K562 (cell line): ENCODE data around the gene FKBP7. TPM values are rescaled to one million over a fixed set of nuclear protein-coding genes. Genes with fewer than 3 reads are reported as not detected.

Source experiments
- BRD9 ChIP-seq: fragments of 450-650 bp; IDR thresholded peaks from 2 replicates; pipeline ENCODE4 v1.6.1; 2018; ENCODE audit warnings: low read depth; ENCODE audit not compliant: partially characterized antibody
- FOXJ3 ChIP-seq: sonication (generic); formaldehyde crosslinking; IDR thresholded peaks from 2 replicates; pipeline ENCODE4 v1.4.0; 2020; ENCODE audit warnings: mild to moderate bottlenecking, missing genetic modification reagents
- HMBOX1 ChIP-seq: sonication (generic); IDR thresholded peaks from 2 replicates; pipeline ENCODE4 v1.6.1; 2016
- KDM1A ChIP-seq, 2 experiments: fragments of 450-650 bp; IDR thresholded peaks; 2 replicates each; pipeline ENCODE4 v1.6.1; 2016; ENCODE audit warnings: mild to moderate bottlenecking in 2 of 2
- MBD1 ChIP-seq: fragments of 250-450 bp; sonication (Bioruptor Pico); IDR thresholded peaks from 2 replicates; pipeline ENCODE4 v1.8.0; 2022; ENCODE audit warnings: inconsistent platforms
- NKRF ChIP-seq: fragments of 450-650 bp; IDR thresholded peaks from 2 replicates; pipeline ENCODE4 v1.6.1; 2016; ENCODE audit warnings: borderline replicate concordance
- NR2C1 ChIP-seq, 2 experiments: fragments of 450-650 bp; IDR thresholded peaks; 2 replicates each; pipeline ENCODE4 v1.6.1; 2017; ENCODE audit warnings: mild to moderate bottlenecking in 2 of 2, antibody characterized with exemption in 1 of 2, inconsistent platforms in 1 of 2, missing compliant biosample characterization in 1 of 2, missing genetic modification characterization in 1 of 2
- OTX1 ChIP-seq: fragments of 450-650 bp; formaldehyde crosslinking; IDR thresholded peaks from 2 replicates; pipeline ENCODE4 v1.4.0; 2022; ENCODE audit warnings: mild to moderate bottlenecking
- SIN3B ChIP-seq: fragments of 450-650 bp; IDR thresholded peaks from 2 replicates; pipeline ENCODE4 v1.6.1; 2017; ENCODE audit warnings: low read depth, mild to moderate bottlenecking, moderate library complexity
- U2AF2 ChIP-seq: fragments of 200-400 bp; formaldehyde crosslinking; optimal IDR thresholded peaks from 2 replicates; pipeline ENCODE3; 2017; ENCODE audit warnings: low read depth, mild to moderate bottlenecking, low read length
- ZBTB12 ChIP-seq: fragments of 250-450 bp; sonication (Bioruptor Pico); IDR thresholded peaks from 2 replicates; pipeline ENCODE4 v1.4.0; 2020
- ZBTB49 ChIP-seq: sonication (generic); formaldehyde crosslinking; IDR thresholded peaks from 2 replicates; pipeline ENCODE4 v1.8.0; 2022; ENCODE audit warnings: missing genetic modification reagents, mild to moderate bottlenecking, borderline replicate concordance
- ZNF175 ChIP-seq: fragments of 200-800 bp; sonication (Bioruptor generic); IDR thresholded peaks from 2 replicates; pipeline ENCODE4 v1.6.1; 2016; ENCODE audit warnings: low read depth, mild to moderate bottlenecking, missing genetic modification characterization, missing compliant biosample characterization
- ZNF384 ChIP-seq: IDR thresholded peaks from 2 replicates; pipeline ENCODE4 v1.6.1; 2012; ENCODE audit warnings: low read depth, low read length, improper control_type of control experiment
- ZNF79 ChIP-seq: fragments of 250-450 bp; sonication (Bioruptor Pico); IDR thresholded peaks from 2 replicates; pipeline ENCODE4 v1.4.0; 2020; ENCODE audit warnings: low read depth, mild to moderate bottlenecking, moderate library complexity
- ZSCAN29 ChIP-seq: fragments of 450-650 bp; IDR thresholded peaks from 2 replicates; pipeline ENCODE4 v1.6.1; 2017
- polyA plus RNA-seq, 8 experiments: library from polyadenylated mRNA; depleted of rRNA in 4 of 8; stranded (reverse) in 5 of 8; unstranded in 3 of 8; fragments of >200 nt; fragmentation: Nextera tagmentation in 2 of 8; fragmentation: Illumina TruSeq in 1 of 8; extraction: Ambion mirVana in 2 of 8; extraction: Trizol in 1 of 8; gene quantifications; 2 replicates each; pipeline versions ENCODE4 v1.2.1 to v1.2.3, GENCODE V29; 2011 to 2014; ENCODE audit warnings: inconsistent platforms in 1 of 8, missing spikeins in 1 of 8
- total RNA-seq, 7 experiments: library from RNA; depleted of rRNA in 6 of 7; stranded (reverse); fragments of >200 nt in 6 of 7; fragmentation: Illumina TruSeq in 2 of 7; extraction: Trizol in 2 of 7; gene quantifications; 2 replicates each; pipeline versions ENCODE4 v1.2.1 to v1.2.3, GENCODE V29; 2011 to 2021; ENCODE audit warnings: low replicate concordance in 1 of 7

FKBP7 gene
- total and polyA plus RNA-seq, 9 of the 15 experiments (the other 6 are each of a cell fraction or from before 2014, with no cell fraction given) = 6.1 to 23.2 (median 19.0) TPM

- TF ChIP-seq SIN3B = no peak
- TF ChIP-seq NR2C1 (IDR thresholded peaks at IDR 0.05) = 0 out of 2 replicates have a peak, but pooled peaks have one; percentile 19
- no peak for TF ChIP-seq NR2C1 (tag; IDR thresholded peaks at IDR 0.05)
- TF ChIP-seq ZSCAN29 = no peak
- TF ChIP-seq ZNF384 = 0 out of 2 replicates have a peak, but pooled peaks have one; percentile 55
- no peak for TF ChIP-seq ZNF79 (CRISPR knock-in tag)
- TF ChIP-seq HMBOX1 = peak; percentile 77; the same call in 1 of the 2 replicates
- peak; percentile 28 to 40; a peak in 2 of 4 replicates for TF ChIP-seq KDM1A (IDR thresholded peaks at IDR 0.05)
- no peak for TF ChIP-seq NKRF
- peak; percentile 55; the same call in 1 of the 2 replicates for TF ChIP-seq MBD1 (CRISPR knock-in tag)
- TF ChIP-seq FOXJ3 = no peak
- no peak for TF ChIP-seq U2AF2
- TF ChIP-seq ZBTB12 (CRISPR knock-in tag) = no peak
- TF ChIP-seq ZNF175 (CRISPR knock-in tag) = peak; percentile 31; the same call in 1 of the 2 replicates
- TF ChIP-seq OTX1 = no peak
- no peak for TF ChIP-seq BRD9
- no peak for TF ChIP-seq ZBTB49 (CRISPR knock-in tag)
These were observed 63.8 kb downstream of the FKBP7 start (continued) for GRCh38 chr2:178414266-178415247.
